GOT3 (cell line): ENCODE measurements around the gene STKLD1.
"Not testable (repeated sequence)": the region's sequence is repeated elsewhere in the genome, so short reads cannot be mapped to it uniquely, and the experiment has no call there.

Experiments
- DNase-seq: peaks from one replicate; lab custom pipeline; 2025; ENCODE audit warnings: mixed read lengths; lab: John Stamatoyannopoulos, UW

The STKLD1 gene

DNA sequence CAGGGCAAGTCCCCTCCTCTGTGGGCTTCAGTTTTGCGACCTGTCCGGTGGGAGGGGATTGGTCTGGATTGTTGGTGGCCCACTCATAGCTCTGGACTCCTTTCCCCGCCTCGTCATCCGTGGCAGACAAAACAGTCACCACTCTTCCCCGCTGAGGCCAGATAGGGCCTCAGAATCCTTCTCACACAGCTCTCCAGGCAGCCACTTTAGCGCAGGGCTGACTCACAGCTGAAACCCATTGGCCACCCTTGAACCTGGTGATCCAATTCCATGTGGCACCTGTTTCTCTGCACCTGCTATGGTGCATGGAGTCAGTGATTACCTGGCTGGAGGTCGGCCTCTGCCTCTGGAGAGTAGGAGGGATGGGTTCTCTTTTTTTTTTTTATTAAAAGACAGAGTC, 67.8 kb downstream of the STKLD1 start:
- DNase-seq, result no peak

DNA sequence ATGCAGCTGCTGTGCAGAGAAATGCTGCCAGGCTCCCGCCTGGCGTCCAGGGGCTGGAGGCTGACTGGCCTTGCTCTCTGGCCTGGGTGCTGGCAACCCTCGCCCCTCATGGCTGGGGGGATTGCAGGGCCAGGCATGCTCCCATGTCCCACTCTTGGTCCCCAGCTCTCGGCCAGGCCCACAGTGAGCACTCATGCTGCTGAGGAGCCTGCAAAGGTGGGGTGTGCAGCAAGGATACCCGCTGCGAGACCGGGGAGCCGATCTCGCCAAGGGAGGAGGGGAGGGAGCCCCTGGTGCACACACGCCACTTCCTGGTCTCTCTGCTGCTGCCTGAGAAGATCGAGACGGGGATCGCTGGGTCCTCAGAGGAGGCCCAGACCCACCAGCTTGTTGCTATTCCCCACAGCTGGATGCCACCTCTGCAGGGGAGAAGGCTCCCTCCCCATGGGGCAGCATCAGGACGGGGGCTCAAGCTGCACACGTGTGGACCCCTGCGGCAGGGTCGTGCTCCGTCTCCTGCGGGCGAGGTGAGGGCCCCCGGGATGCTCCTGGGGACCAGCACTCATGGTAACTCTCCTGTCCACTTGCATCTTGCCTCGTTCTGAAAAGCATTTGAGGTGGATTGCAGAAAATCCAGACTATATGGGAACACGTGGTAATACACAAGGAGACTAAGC, 69.3 kb downstream of the STKLD1 start:
- DNase-seq, result no peak

DNA sequence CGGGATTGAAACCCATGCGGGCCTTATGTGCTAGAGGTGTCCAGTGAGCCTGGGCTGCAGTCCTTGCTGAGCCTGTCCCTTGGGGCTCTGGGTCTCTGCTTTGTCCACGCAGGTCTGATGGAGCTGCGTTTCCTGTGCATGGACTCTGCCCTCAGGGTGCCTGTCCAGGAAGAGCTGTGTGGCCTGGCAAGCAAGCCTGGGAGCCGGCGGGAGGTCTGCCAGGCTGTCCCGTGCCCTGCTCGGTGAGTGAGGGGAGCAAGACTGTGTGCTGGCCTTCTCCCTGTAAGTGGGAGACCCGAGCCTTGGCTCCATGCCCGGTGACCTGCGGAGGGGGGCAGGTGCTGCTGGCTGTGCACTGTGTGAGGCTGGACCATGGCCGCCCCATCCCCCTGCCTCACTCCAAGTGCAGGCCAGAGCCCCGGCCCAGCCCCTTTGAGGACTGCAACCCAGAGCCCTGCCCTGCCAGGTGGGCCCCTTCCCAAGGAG, 72.4 kb downstream of the STKLD1 start:
- DNase-seq, result no peak

DNA sequence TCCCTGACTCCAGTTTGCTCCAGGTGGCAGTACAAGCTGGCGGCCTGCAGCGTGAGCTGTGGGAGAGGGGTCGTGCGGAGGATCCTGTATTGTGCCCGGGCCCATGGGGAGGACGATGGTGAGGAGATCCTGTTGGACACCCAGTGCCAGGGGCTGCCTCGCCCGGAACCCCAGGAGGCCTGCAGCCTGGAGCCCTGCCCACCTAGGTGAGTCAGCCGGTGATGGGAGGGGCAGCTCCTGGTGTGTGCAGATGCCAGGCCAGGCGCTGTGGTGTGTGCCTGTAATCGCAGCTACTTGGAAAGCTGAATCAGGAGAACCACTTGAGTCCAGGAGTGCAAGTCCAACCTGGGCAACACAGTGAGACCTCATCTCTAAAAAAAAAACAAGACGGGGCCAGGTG, 73.6 kb downstream of the STKLD1 start:
- no peak for DNase-seq

DNA sequence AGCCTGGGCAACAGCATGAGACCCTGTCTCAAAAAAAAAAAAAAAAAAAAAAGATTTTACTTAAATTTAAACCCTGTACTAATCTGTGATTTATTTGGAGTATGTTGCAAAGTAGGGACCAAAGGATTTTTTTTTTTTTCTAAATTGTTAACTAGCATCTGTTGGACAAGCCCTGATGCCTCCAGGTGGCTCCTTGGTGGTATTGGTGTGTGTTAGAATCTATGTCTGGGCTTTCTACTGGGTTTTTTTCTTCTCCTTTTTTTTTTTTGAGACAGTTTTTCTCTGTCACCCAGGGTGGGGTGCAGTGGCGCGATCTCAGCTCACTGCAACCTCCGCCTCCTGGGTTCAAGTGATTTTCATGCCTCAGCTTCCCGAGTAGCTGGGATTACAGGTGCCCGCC, 75.7 kb downstream of the STKLD1 start:
- not testable (repeated sequence) for DNase-seq

DNA sequence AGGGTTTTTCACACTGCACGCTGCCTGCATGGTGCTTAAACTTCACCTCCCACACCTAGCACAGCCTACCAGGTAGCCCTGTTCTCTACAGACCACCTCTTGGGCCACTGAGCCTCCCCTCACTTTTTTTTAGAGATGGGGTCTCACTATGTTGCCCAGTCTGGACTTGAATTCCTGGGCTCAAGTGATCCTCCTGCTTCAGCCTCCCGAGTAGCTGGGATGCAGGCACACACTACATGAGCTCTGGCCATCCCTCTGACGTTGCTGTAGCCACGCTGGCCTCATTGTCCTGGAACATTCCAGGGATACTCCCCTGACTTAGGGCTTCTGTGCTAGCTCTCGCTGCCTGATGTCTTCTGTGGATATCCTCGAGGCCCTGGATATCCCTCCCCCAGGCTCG, 76.4 kb downstream of the STKLD1 start:
- no peak for DNase-seq

DNA sequence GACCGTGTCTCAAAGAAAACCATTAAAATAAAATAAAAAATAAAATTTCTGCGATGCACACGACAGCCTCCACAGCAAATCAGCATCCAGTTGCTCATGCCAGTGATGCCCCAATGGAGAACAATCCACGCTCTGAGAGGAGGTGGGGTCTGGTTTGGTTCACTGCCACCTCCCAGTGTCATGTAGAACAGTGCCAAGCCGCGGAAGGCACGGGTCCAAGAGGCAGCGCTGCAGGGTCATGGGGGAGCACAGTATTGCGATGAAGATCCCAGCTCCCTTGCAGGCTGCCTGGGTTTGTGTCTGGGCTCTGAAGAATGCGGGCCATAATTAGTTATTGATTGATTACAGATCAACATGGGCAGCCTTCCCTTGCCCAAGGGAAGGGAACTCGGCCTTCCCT, 77.5 kb downstream of the STKLD1 start:
- no peak for DNase-seq

DNA sequence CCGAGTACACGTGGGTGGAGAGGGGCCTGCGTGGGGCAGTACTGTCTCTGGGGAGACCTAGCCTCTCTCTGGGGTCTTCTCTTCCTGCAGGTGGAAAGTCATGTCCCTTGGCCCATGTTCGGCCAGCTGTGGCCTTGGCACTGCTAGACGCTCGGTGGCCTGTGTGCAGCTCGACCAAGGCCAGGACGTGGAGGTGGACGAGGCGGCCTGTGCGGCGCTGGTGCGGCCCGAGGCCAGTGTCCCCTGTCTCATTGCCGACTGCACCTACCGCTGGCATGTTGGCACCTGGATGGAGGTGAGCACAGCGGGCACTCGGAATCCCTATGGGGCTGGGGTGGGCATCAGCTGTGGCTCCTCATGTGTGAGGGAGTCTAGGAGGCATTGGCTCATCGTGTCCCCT, 78.2 kb downstream of the STKLD1 start:
- no peak for DNase-seq

DNA sequence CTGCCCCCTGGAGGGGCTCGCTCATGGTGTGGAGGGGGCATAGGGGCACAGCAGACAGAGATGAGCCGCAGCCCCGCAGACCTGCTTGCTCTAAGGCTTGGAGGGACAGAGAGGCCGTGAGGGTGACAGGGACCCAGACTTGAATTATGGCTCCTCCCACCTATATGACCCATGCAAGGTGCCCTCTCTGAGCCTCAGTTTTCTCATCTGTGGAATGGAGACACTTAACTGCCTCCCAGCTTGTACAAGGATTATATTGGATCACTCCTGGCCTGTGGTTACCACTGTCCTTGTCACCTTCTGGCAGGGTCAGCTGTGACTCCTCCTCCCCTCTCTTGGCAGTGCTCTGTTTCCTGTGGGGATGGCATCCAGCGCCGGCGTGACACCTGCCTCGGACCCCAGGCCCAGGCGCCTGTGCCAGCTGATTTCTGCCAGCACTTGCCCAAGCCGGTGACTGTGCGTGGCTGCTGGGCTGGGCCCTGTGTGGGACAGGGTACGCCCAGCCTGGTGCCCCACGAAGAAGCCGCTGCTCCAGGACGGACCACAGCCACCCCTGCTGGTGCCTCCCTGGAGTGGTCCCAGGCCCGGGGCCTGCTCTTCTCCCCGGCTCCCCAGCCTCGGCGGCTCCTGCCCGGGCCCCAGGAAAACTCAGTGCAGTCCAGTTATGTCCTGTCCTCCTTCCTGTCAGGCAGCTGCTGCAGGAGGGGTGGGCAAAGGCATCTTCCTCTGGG, 78.9 kb downstream of the STKLD1 start:
- DNase-seq, result no peak
